Ishikawa (cell line): ENCODE measurements around the gene USB1.

Source experiments
- CEBPB ChIP-seq: IDR thresholded peaks from 2 replicates; pipeline ENCODE4 v1.6.1; 2012
- EP300 ChIP-seq: IDR thresholded peaks from 2 replicates; pipeline ENCODE4 v1.6.1; 2012; ENCODE audit warnings: borderline replicate concordance
- TF ChIP-seq, protein P1 (sequence below): IDR thresholded peaks from 2 replicates; pipeline ENCODE4 v1.6.1; 2012; ENCODE audit warnings: low read depth, mild to moderate bottlenecking
- TF ChIP-seq, protein P2 (sequence below): IDR thresholded peaks from 2 replicates; pipeline ENCODE4 v1.6.1; 2012

DNA sequence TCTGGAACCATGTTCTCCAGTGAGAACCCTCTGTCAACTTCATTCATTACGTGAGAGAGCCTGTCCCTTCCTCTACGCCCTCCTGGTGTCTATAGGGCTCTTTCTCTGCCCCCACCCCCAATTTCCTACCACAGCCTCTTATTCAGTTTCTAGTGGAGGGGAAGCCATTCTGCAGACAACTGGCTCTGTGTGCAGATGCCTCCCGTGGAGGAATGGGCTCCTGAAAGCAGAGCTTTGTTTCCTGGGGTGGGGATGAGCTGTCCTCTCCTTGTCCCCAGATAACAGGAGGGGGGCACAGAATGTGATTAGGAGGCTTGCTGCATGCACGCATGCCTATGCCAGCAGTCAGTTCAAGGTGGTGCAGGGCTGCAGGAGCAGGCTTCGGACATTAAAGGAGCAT is 55.9 kb downstream of the USB1 start:
- TF ChIP-seq, protein P1, sequence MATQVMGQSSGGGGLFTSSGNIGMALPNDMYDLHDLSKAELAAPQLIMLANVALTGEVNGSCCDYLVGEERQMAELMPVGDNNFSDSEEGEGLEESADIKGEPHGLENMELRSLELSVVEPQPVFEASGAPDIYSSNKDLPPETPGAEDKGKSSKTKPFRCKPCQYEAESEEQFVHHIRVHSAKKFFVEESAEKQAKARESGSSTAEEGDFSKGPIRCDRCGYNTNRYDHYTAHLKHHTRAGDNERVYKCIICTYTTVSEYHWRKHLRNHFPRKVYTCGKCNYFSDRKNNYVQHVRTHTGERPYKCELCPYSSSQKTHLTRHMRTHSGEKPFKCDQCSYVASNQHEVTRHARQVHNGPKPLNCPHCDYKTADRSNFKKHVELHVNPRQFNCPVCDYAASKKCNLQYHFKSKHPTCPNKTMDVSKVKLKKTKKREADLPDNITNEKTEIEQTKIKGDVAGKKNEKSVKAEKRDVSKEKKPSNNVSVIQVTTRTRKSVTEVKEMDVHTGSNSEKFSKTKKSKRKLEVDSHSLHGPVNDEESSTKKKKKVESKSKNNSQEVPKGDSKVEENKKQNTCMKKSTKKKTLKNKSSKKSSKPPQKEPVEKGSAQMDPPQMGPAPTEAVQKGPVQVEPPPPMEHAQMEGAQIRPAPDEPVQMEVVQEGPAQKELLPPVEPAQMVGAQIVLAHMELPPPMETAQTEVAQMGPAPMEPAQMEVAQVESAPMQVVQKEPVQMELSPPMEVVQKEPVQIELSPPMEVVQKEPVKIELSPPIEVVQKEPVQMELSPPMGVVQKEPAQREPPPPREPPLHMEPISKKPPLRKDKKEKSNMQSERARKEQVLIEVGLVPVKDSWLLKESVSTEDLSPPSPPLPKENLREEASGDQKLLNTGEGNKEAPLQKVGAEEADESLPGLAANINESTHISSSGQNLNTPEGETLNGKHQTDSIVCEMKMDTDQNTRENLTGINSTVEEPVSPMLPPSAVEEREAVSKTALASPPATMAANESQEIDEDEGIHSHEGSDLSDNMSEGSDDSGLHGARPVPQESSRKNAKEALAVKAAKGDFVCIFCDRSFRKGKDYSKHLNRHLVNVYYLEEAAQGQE: no peak
- TF ChIP-seq EP300 (no peak), CEBPB (no peak)
- TF ChIP-seq, protein P2, sequence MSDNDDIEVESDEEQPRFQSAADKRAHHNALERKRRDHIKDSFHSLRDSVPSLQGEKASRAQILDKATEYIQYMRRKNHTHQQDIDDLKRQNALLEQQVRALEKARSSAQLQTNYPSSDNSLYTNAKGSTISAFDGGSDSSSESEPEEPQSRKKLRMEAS: no peak
